Ishikawa (cell line): ENCODE results near the gene BBC3.

Experiments used
- CEBPB ChIP-seq: IDR thresholded peaks from 2 replicates; pipeline ENCODE4 v1.6.1; 2012
- CREB1 ChIP-seq: IDR thresholded peaks from 2 replicates; pipeline ENCODE4 v1.6.1; 2012; ENCODE audit warnings: low read depth
- EGR1 ChIP-seq: IDR thresholded peaks from 2 replicates; pipeline ENCODE4 v1.6.1; 2012
- EP300 ChIP-seq: IDR thresholded peaks from 2 replicates; pipeline ENCODE4 v1.6.1; 2012; ENCODE audit warnings: borderline replicate concordance
- FOXM1 ChIP-seq: IDR thresholded peaks from 2 replicates; pipeline ENCODE4 v1.6.1; 2012; ENCODE audit warnings: low read depth, borderline replicate concordance
- MAX ChIP-seq: IDR thresholded peaks from 2 replicates; pipeline ENCODE4 v1.6.1; 2012
- NFIC ChIP-seq: IDR thresholded peaks from 2 replicates; pipeline ENCODE4 v1.6.1; 2012
- RAD21 ChIP-seq: IDR thresholded peaks from 2 replicates; pipeline ENCODE4 v1.6.1; 2012; ENCODE audit warnings: low read depth
- REST ChIP-seq: IDR thresholded peaks from 2 replicates; pipeline ENCODE4 v1.6.1; 2012; ENCODE audit warnings: low read depth, mild to moderate bottlenecking
- TAF1 ChIP-seq: IDR thresholded peaks from 2 replicates; pipeline ENCODE4 v1.6.1; 2012; ENCODE audit warnings: low read depth, mild to moderate bottlenecking
- TCF12 ChIP-seq: IDR thresholded peaks from 2 replicates; pipeline ENCODE4 v1.6.1; 2012; ENCODE audit warnings: low read depth
- TEAD4 ChIP-seq: IDR thresholded peaks from 2 replicates; pipeline ENCODE4 v1.6.1; 2012
- USF1 ChIP-seq: IDR thresholded peaks from 2 replicates; pipeline ENCODE4 v1.6.1; 2012
- YY1 ChIP-seq: IDR thresholded peaks from 2 replicates; pipeline ENCODE4 v1.6.1; 2012; ENCODE audit warnings: low read depth
- ZBTB7A ChIP-seq: IDR thresholded peaks from 2 replicates; pipeline ENCODE4 v1.6.1; 2012; ENCODE audit warnings: low read depth

BBC3 gene

DNA sequence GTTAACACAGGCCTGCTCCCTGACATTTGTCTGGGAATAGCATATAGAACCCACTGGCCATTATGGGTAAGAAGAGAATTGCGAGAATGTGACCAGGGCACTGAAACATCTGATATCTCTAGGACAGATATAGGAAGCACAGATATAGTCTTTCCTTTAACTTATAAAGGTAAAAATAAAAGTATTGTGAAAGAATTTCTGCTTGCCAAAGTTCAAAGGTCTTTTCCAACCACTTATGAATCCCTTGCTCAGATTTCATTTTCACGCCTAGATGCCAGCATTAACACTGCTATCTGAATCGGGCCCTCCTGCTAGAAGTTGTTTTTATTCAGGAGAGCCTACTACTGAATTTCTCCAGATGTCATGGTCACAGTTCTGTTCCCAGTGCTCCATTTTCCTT, 27.7 kb downstream of the BBC3 start:
- TF ChIP-seq TAF1 (no peak), NFIC (no peak), TEAD4 (no peak)

DNA sequence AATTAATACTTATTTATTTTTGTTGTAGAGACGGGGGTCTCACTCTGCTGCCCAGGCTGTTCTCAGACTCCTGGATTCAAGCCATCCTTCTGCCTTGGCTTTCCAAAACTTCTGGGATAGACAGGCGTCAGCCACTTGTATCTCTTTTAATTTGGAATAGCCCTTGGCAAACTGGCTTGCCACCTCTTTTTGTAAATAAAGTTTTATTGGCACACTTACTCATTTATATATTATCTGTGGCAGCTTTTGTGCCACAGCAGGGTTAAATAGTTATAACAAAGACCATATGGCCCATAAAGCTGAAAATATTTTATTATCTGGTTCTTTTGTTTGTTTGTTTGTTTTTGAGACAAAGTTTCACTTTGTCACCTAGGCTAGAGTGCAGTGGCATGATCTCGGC, 30.5 kb downstream of the BBC3 start:
- TF ChIP-seq YY1: no peak
- TF ChIP-seq EP300: no peak
- no peak for TF ChIP-seq MAX
- no peak for TF ChIP-seq FOXM1
- TF ChIP-seq NFIC: no peak
- TF ChIP-seq RAD21: no peak

GRCh38 chr19:47197141-47197540, 33.9 kb downstream of the BBC3 start:
- TF ChIP-seq YY1: no peak
- TF ChIP-seq CEBPB: no peak
- no peak for TF ChIP-seq TCF12
- no peak for TF ChIP-seq CREB1
- TF ChIP-seq MAX: no peak
- TF ChIP-seq EGR1: no peak
- TF ChIP-seq TAF1: no peak
- TF ChIP-seq TEAD4: no peak
- no peak for TF ChIP-seq NFIC
- TF ChIP-seq ZBTB7A: no peak
- no peak for TF ChIP-seq USF1
- TF ChIP-seq REST: no peak
- no peak for TF ChIP-seq RAD21
- no peak for TF ChIP-seq EP300

DNA sequence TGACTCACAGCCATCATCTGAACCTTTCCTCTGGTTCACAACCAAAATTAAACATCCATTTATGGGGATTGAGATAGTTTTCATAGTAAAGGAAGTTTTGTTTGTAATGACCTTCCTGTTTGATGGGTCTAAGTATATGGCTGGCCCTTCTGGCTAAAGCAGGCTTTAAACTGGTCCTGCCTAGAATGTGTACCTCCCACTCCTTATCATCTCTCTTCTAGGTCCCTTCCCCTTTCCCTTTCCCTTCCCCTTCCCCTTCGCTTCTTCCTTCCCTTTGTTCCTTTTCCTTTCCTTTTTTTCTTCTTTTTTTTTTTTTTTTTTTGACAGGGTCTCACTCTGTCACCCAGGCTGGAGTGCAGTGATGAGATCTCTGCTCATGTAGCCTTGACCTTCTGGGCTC, 35.6 kb downstream of the BBC3 start:
- TF ChIP-seq MAX: no peak
- TF ChIP-seq ZBTB7A: no peak
- no peak for TF ChIP-seq TAF1
- no peak for TF ChIP-seq CREB1
- no peak for TF ChIP-seq RAD21
- TF ChIP-seq TCF12: no peak
- no peak for TF ChIP-seq YY1
- TF ChIP-seq EGR1: no peak
- no peak for TF ChIP-seq TEAD4
- no peak for TF ChIP-seq CEBPB
- TF ChIP-seq NFIC: no peak
- TF ChIP-seq EP300: no peak

GRCh38 chr19:47190167-47190727, 40.8 kb downstream of the BBC3 start:
- TF ChIP-seq NFIC: 0 out of 2 replicates have a peak, but pooled peaks have one; percentile 17
- no peak for TF ChIP-seq TAF1

DNA sequence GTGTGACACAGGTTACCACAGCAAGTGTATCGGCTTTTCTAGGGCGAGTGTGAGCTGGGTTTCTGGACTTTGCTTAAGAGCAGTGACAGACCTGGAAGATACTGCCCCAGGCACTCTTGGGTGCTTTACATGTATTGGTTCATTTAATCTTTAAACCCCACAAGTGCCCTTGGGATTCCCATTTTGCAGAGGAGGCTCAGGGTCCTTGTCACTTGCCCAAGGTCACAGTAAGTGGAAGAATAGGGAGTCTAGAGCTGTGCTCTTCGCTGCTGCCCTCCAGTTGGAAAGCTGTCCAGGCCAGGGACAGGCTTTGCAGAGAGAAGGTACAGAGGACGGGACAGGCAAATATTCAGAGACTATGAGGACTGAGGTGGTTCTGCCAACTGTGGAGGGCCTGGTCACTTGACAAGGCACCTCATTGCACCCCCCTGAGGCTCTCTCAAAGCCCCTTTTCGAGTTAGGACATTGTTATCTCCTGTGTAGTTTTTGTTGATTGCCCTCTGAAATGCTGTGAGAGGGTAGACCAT, 42.4 kb downstream of the BBC3 start:
- TF ChIP-seq RAD21 (no peak), TAF1 (no peak), NFIC (no peak), ZBTB7A (no peak), EGR1 (no peak), EP300 (no peak), MAX (no peak), CEBPB (no peak), TCF12 (no peak), CREB1 (no peak), TEAD4 (no peak), USF1 (no peak), YY1 (no peak), FOXM1 (no peak), REST (no peak)
